H1 (cell line): ENCODE results near the gene PGGHG. TPM values are rescaled to one million over a fixed set of nuclear protein-coding genes. Genes with fewer than 3 reads are reported as not detected.

Source experiments
- CBX5 ChIP-seq: fragments of 300-800, 300-1000 bp; sonication (generic); IDR thresholded peaks from 2 replicates; pipeline ENCODE4 v1.7.1; 2016; ENCODE audit warnings: antibody characterized with exemption, low read length, low read depth
- FOSL1 ChIP-seq: IDR thresholded peaks from 2 replicates; pipeline ENCODE4 v1.6.1; 2011; ENCODE audit warnings: mild to moderate bottlenecking, low read depth, low read length, moderate library complexity; ENCODE audit not compliant: insufficient read depth
- KDM1A ChIP-seq: fragments of 200-600, 300-600 bp; sonication (generic); IDR thresholded peaks from 2 replicates; pipeline ENCODE4 v1.7.1; 2016; ENCODE audit warnings: mild to moderate bottlenecking, low read length, borderline replicate concordance
- KDM4A ChIP-seq: IDR thresholded peaks from one replicate; pipeline ENCODE4 v1.7.1; 2012; ENCODE audit warnings: low read depth, mild to moderate bottlenecking, moderate library complexity, low read length, inconsistent platforms; ENCODE audit not compliant: severe bottlenecking
- polyA plus RNA-seq, 7 experiments: library from polyadenylated mRNA; depleted of rRNA in 3 of 7; stranded (reverse) in 5 of 7; unstranded in 2 of 7; fragments of >200 nt in 5 of 7; fragments of 200-250 nt in 2 of 7; gene quantifications; 1 replicate in 5 of 7; 2 replicates in 1 of 7; 4 replicates in 1 of 7; pipeline versions ENCODE4 v1.2.1 to v1.2.3, GENCODE V29; 2011 to 2013; ENCODE audit warnings: missing spikeins in 2 of 7, mixed read lengths in 2 of 7
- total RNA-seq: library from RNA; stranded (reverse); fragmentation: NEBNext Ultra II Directional; extraction: Animal tissue kit (Norgen Biotek cat#: 25700); gene quantifications from 2 replicates; pipeline ENCODE4 v1.2.1, GENCODE V29; 2021
- TF ChIP-seq, protein P1 (sequence below), 3 experiments: IDR thresholded peaks; 1 replicate in 2 of 3; 2 replicates in 1 of 3; pipeline versions ENCODE4 v1.5.1 to v1.6.1; 2011; ENCODE audit warnings: low read length in 3 of 3, mild to moderate bottlenecking in 3 of 3, inconsistent platforms in 2 of 3, low read depth in 1 of 3, moderate library complexity in 1 of 3; ENCODE audit not compliant: insufficient read depth in 1 of 3; ENCODE audit errors: control extremely low read depth in 1 of 3

Gene PGGHG
- total and polyA plus RNA-seq, 2 of the 8 experiments (the other 6 are each of a cell fraction or from before 2014, with no cell fraction given) = 34.8 to 60.7 TPM

DNA sequence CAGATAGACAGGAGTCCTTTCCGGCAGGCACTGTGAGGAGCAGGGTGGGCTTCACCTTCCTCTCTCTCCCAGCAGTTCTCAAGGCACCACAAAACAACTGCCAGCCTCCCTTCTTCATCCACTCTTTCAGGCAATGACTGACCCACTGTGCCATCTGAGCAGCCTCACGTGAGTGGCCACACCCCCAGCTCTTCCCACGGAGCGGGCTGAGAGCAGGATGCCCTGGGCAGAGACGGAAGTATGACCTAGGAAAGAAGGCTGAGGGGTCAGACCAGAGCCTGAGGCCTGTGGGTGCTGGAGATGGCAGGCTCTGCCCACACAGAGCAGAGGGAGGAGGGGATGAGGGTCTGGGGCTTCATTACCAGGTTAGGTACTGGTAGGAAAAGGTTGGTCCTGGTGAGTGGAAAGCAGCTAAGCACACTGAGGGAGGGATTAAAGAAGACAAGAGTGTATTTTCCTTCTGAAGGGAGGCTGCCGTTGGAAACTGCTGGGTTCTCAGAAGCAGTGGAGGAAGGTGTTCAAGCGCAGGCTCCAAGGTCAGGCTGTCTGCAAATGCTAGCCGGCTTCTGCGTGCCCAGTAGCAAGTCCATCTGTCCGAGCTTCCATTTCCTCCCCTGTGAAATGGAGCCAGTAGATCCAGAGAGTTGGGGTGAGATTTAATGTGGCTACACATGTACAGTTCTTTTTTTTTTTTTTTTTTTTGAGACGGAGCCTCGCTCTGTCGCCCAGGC is 6.1 kb upstream of the PGGHG start (continued):
- TF ChIP-seq, protein P1, sequence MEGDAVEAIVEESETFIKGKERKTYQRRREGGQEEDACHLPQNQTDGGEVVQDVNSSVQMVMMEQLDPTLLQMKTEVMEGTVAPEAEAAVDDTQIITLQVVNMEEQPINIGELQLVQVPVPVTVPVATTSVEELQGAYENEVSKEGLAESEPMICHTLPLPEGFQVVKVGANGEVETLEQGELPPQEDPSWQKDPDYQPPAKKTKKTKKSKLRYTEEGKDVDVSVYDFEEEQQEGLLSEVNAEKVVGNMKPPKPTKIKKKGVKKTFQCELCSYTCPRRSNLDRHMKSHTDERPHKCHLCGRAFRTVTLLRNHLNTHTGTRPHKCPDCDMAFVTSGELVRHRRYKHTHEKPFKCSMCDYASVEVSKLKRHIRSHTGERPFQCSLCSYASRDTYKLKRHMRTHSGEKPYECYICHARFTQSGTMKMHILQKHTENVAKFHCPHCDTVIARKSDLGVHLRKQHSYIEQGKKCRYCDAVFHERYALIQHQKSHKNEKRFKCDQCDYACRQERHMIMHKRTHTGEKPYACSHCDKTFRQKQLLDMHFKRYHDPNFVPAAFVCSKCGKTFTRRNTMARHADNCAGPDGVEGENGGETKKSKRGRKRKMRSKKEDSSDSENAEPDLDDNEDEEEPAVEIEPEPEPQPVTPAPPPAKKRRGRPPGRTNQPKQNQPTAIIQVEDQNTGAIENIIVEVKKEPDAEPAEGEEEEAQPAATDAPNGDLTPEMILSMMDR (IDR thresholded peaks at IDR 0.05; ENCODE audit: control extremely low read depth in 1 of 3, insufficient read depth in 1 of 3, low read depth in 1 of 3, low read length in 3 of 3) = no peak
- TF ChIP-seq KDM1A (no peak), KDM4A (no peak), CBX5 (no peak), FOSL1 (no peak)
- TF ChIP-seq, all 59 proteins: peak for 0
